GM12872 (cell line): ENCODE results near the gene RFESD.

Experiments
- TF ChIP-seq, protein P1 (sequence below): IDR thresholded peaks from 3 replicates; pipeline ENCODE4 v1.5.1; 2011; ENCODE audit warnings: low read depth, mild to moderate bottlenecking, low read length, moderate library complexity; ENCODE audit not compliant: insufficient read depth

RFESD gene

DNA sequence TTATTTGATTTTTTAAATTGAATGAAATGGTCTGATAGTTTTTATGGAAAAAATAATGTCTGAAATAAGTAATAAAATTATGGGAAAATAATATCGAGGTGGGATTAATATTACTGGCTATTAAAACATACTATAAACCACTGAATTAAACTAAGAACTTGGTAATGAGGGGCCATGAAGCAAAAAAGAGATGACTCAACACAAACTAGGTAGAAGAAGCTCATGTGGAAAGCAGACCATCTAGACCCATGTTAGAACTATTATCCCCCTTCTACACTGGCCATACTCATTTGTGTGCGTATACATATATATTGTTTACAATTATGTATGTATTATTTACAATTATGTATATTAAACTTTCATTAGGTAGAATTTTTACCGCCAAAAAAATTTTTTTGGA, 35.2 kb upstream of the RFESD start:
- TF ChIP-seq, protein P1, sequence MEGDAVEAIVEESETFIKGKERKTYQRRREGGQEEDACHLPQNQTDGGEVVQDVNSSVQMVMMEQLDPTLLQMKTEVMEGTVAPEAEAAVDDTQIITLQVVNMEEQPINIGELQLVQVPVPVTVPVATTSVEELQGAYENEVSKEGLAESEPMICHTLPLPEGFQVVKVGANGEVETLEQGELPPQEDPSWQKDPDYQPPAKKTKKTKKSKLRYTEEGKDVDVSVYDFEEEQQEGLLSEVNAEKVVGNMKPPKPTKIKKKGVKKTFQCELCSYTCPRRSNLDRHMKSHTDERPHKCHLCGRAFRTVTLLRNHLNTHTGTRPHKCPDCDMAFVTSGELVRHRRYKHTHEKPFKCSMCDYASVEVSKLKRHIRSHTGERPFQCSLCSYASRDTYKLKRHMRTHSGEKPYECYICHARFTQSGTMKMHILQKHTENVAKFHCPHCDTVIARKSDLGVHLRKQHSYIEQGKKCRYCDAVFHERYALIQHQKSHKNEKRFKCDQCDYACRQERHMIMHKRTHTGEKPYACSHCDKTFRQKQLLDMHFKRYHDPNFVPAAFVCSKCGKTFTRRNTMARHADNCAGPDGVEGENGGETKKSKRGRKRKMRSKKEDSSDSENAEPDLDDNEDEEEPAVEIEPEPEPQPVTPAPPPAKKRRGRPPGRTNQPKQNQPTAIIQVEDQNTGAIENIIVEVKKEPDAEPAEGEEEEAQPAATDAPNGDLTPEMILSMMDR, result no peak

DNA sequence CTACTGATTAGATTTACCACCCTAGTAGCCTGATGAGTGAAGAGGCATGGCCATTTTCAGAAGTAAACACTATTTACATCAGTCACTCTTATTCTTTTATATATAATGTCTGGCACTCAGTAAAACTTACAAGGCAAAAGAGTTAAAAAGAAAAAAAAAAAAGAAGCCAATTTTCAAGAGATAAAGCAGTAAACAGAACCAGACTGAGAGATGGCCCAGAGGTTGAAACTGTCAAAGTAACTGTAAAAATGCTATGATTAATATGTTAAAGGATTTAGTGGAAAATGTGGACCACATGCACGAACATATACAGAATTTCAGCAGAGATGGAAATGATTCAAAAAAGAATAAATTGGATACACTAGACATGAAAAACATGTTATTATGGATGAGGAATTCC, 33.1 kb upstream of the RFESD start:
- TF ChIP-seq, protein P1, result no peak

DNA sequence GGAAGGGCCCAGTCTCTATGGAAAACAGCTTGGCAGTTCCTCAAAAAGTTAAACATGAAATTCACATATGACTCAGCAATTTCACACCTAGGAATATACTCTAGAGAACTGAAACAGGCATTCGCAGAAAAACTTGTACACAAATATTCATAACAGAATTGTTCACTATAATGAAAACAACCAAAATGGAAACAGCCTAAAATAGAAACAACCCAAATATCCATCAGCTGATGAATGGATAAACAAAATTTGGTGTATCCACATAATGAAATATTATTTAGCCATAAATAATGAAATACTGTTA, 31.5 kb upstream of the RFESD start:
- TF ChIP-seq, protein P1, result no peak

DNA sequence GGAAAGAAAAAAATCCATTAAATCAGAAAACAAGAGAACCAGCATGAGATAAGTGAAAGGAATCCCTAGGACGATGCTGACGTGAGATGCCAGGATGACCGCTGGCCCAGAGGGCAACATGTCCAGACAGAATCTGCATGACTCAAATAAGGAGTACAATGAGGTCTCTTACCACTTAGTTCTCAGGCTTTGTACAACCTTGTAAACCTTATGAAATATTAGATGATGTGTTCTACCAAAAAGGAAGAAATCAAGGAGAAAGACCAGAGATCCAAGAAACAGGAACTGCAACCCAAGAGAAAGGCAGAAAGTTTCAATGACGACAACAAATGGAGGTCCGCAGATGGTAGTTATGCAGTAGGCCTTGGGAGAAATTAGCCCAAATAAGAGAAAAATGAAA, 29.5 kb upstream of the RFESD start:
- TF ChIP-seq, protein P1, result no peak

DNA sequence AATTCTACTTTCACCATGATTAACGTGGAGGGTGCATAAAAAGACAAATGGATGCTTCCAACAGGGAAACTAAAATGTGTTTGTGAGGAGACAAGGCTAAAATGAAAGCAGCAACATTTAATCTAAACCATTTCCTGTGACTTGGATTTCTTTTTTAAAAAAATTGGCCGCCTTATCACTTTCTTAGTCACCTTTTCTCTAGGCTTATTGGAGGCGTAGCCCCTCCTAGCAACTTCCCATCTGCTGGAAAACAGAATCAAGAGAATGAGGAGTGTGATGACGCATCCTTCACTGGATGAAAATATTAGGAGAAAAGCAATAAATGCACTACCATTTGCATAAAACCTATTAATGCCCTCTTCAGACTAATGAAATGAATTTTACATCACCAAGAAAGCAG, 27.5 kb upstream of the RFESD start:
- TF ChIP-seq, protein P1, result no peak

DNA sequence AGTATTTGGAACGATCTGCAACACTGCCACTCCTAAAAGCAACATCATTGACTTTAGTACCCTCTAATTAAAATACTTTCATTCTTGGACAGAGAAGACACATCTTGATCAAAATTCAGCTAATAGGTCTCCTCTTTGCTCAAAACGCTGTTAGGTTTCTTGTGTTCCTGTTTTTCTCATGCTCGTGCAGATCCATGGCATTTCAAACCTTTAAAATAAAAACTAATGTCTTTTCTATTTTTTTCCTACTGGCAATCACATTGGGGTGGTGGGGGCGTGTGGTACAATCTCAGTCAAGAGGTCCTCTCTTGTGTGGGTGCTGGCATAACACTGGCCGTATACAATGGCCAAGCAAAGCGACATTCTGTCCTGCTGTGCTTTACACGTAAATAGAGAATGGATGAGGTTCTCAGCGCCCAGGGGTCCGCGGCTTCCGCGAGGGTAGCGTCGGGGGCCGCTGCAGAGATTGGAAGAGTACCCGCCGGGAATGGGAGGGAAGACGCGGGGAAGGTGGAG, 27.0 kb upstream of the RFESD start:
- TF ChIP-seq, protein P1, result no peak

DNA sequence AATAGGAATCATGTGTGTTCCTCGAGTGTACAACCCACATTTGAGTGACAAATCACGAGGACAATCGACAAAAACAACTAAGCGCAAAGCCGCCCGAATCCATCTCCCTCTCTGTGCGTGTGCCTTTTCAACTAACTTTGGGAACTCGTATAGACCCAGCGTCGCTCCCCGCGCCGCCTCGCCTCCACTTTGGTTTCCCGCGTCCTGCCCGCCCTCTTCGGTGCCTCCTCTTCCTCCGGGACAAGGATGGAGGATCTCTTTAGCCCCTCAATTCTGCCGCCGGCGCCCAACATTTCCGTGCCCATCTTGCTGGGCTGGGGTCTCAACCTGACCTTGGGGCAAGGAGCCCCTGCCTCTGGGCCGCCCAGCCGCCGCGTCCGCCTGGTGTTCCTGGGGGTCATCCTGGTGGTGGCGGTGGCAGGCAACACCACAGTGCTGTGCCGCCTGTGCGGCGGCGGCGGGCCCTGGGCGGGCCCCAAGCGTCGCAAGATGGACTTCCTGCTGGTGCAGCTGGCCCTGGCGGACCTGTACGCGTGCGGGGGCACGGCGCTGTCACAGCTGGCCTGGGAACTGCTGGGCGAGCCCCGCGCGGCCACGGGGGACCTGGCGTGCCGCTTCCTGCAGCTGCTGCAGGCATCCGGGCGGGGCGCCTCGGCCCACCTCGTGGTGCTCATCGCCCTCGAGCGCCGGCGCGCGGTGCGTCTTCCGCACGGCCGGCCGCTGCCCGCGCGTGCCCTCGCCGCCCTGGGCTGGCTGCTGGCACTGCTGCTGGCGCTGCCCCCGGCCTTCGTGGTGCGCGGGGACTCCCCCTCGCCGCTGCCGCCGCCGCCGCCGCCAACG, 26.3 kb upstream of the RFESD start, which contains the start of gene GPR150:
Gene GPR150 (plus strand): TSS at position 58 of the 840 bp plus-strand sequence. CDS start 189 bp downstream, at position 247.
- TF ChIP-seq, protein P1, result no peak; the same call in 2 of the 3 replicates
